SK-N-SH treated with all-trans-retinoic acid at 6 μM for 48 hours (cell line): ENCODE data around the gene EPS8L1.

ENCODE experiments used
- CREB5 ChIP-seq: fragments of 250-450 bp; sonication (Bioruptor Pico); IDR thresholded peaks from 2 replicates; pipeline ENCODE4 v1.5.1; 2020; ENCODE audit warnings: low read depth, mild to moderate bottlenecking, moderate library complexity
- GLIS3 ChIP-seq: fragments of 250-450 bp; sonication (Bioruptor Pico); IDR thresholded peaks from 2 replicates; pipeline ENCODE4 v1.5.0; 2020; ENCODE audit warnings: mild to moderate bottlenecking, moderate library complexity
- PATZ1 ChIP-seq: fragments of 250-450 bp; sonication (Bioruptor Pico); IDR thresholded peaks from 2 replicates; pipeline ENCODE4 v1.8.0; 2020; ENCODE audit warnings: mild to moderate bottlenecking, moderate library complexity, borderline replicate concordance
- RARB ChIP-seq: fragments of 250-450 bp; sonication (Bioruptor Pico); IDR thresholded peaks from 2 replicates; pipeline ENCODE4 v1.8.0; 2021; ENCODE audit warnings: mild to moderate bottlenecking, moderate library complexity
- TCF4 ChIP-seq: fragments of 250-450 bp; sonication (Bioruptor Pico); IDR thresholded peaks from 2 replicates; pipeline ENCODE4 v1.8.0; 2021; ENCODE audit warnings: mild to moderate bottlenecking, moderate library complexity, borderline replicate concordance
- TOX ChIP-seq: fragments of 250-450 bp; sonication (Bioruptor Pico); IDR thresholded peaks from 2 replicates; pipeline ENCODE4 v1.8.0; 2021; ENCODE audit warnings: mild to moderate bottlenecking, moderate library complexity, borderline replicate concordance
- ZC3H10 ChIP-seq: fragments of 250-450 bp; sonication (Bioruptor Pico); IDR thresholded peaks from 2 replicates; pipeline ENCODE4 v1.5.1; 2021; ENCODE audit warnings: mild to moderate bottlenecking, moderate library complexity

- no peak for TF ChIP-seq TOX (CRISPR knock-in tag)
- no peak for TF ChIP-seq ZC3H10 (CRISPR knock-in tag)
- TF ChIP-seq PATZ1 (CRISPR knock-in tag), result no peak
- TF ChIP-seq CREB5, result no peak
- no peak for TF ChIP-seq GLIS3 (CRISPR knock-in tag)
- TF ChIP-seq TCF4 (CRISPR knock-in tag), result no peak
- no peak for TF ChIP-seq RARB (CRISPR knock-in tag)
These were observed 12.2 kb upstream of the EPS8L1 start for GRCh38 chr19:55063492-55063843.
